ENCODE data around the gene SGIP1. TPM values are rescaled to one million over a fixed set of nuclear protein-coding genes. Genes with fewer than 3 reads are reported as not detected.
"Not testable (repeated sequence)": the region's sequence is repeated elsewhere in the genome, so short reads cannot be mapped to it uniquely, and the experiment has no call there.

Gene SGIP1
- total RNA-seq, 1 experiment from 2014 or later: 3.7 TPM

- no peak for DNase-seq (ENCODE audit: extremely low read depth, low read depth)
These were observed 18.9 kb downstream of the SGIP1 start for GRCh38 chr1:66552829-66553228.

GRCh38 chr1:66553846-66554245 lies 19.9 kb downstream of the SGIP1 start:
- peak; percentile 15 for DNase-seq (ENCODE audit: extremely low read depth, low read depth)

GRCh38 chr1:66556161-66556611 lies 22.2 kb downstream of the SGIP1 start:
- no peak for DNase-seq (ENCODE audit: extremely low read depth, low read depth)

GRCh38 chr1:66557157-66557556 lies 23.2 kb downstream of the SGIP1 start:
- no peak for DNase-seq (ENCODE audit: extremely low read depth, low read depth)

GRCh38 chr1:66559517-66559916 lies 25.6 kb downstream of the SGIP1 start:
- DNase-seq (ENCODE audit: extremely low read depth, low read depth): no peak

GRCh38 chr1:66562561-66562960 lies 28.6 kb downstream of the SGIP1 start:
- DNase-seq (ENCODE audit: extremely low read depth, low read depth): no peak

GRCh38 chr1:66563094-66563800 lies 29.3 kb downstream of the SGIP1 start:
- DNase-seq (ENCODE audit: extremely low read depth, low read depth): peak; percentile 90

GRCh38 chr1:66563941-66564630 lies 30.1 kb downstream of the SGIP1 start:
- peak; percentile 97 for DNase-seq (ENCODE audit: extremely low read depth, low read depth)

GRCh38 chr1:66570196-66570595 lies 36.2 kb downstream of the SGIP1 start:
- no peak for DNase-seq (ENCODE audit: extremely low read depth, low read depth)

GRCh38 chr1:66571789-66572188 lies 37.8 kb downstream of the SGIP1 start:
- no peak for DNase-seq (ENCODE audit: extremely low read depth, low read depth)

- no peak for DNase-seq (ENCODE audit: extremely low read depth, low read depth)
These were observed 41.8 kb downstream of the SGIP1 start for GRCh38 chr1:66575739-66576138.

GRCh38 chr1:66576645-66577044 lies 42.7 kb downstream of the SGIP1 start:
- DNase-seq (ENCODE audit: extremely low read depth, low read depth): no peak

- no peak for DNase-seq (ENCODE audit: extremely low read depth, low read depth)
These were observed 44.9 kb downstream of the SGIP1 start for GRCh38 chr1:66578841-66579240.

- no peak for DNase-seq (ENCODE audit: extremely low read depth, low read depth)
These were observed 46.1 kb downstream of the SGIP1 start for GRCh38 chr1:66580081-66580480.

- DNase-seq (ENCODE audit: extremely low read depth, low read depth): no peak
These were observed 49.1 kb downstream of the SGIP1 start for GRCh38 chr1:66583021-66583420.

- DNase-seq (ENCODE audit: extremely low read depth, low read depth): no peak
These were observed 51.0 kb downstream of the SGIP1 start for GRCh38 chr1:66585002-66585401.

GRCh38 chr1:66589326-66589725 lies 55.4 kb downstream of the SGIP1 start:
- no peak for DNase-seq (ENCODE audit: extremely low read depth, low read depth)

- DNase-seq (ENCODE audit: extremely low read depth, low read depth): not testable (repeated sequence)
These were observed 58.2 kb downstream of the SGIP1 start for GRCh38 chr1:66592106-66592507.

GRCh38 chr1:66596191-66596590 lies 62.2 kb downstream of the SGIP1 start:
- DNase-seq (ENCODE audit: extremely low read depth, low read depth): no peak

- no peak for DNase-seq (ENCODE audit: extremely low read depth, low read depth)
These were observed 63.5 kb downstream of the SGIP1 start for GRCh38 chr1:66597500-66597899.

GRCh38 chr1:66598670-66599069 lies 64.7 kb downstream of the SGIP1 start:
- DNase-seq (ENCODE audit: extremely low read depth, low read depth): peak; percentile 31

GRCh38 chr1:66599346-66599745 lies 65.4 kb downstream of the SGIP1 start:
- DNase-seq (ENCODE audit: extremely low read depth, low read depth): no peak
